WTC11 (cell line): ENCODE data around the gene AQP12A.

ENCODE experiments used
- ATF2 ChIP-seq: sonication (generic); formaldehyde crosslinking; IDR thresholded peaks from 2 replicates; pipeline ENCODE4 v1.8.1; 2022; ENCODE audit warnings: low read depth, missing genetic modification reagents, borderline replicate concordance
- ATF3 ChIP-seq: sonication (generic); formaldehyde crosslinking; conservative IDR thresholded peaks from 2 replicates; pipeline ENCODE4 v1.8.1; 2022; ENCODE audit warnings: mild to moderate bottlenecking, missing genetic modification reagents
- ATF6 ChIP-seq: sonication (generic); formaldehyde crosslinking; IDR thresholded peaks from 2 replicates; pipeline ENCODE4 v1.8.1; 2023; ENCODE audit warnings: mild to moderate bottlenecking, missing genetic modification reagents
- CREB1 ChIP-seq: sonication (generic); formaldehyde crosslinking; IDR thresholded peaks from 2 replicates; pipeline ENCODE4 v1.8.0; 2023; ENCODE audit warnings: mild to moderate bottlenecking, missing genetic modification reagents
- CTCF ChIP-seq: fragments of 200-600 bp; IDR thresholded peaks from 2 replicates; pipeline ENCODE4 v1.8.0; 2022; ENCODE audit warnings: antibody characterized with exemption
- E2F5 ChIP-seq: sonication (generic); formaldehyde crosslinking; IDR thresholded peaks from 2 replicates; pipeline ENCODE4 v1.8.1; 2022; ENCODE audit warnings: mild to moderate bottlenecking, moderate library complexity, missing genetic modification reagents
- GABPB1 ChIP-seq: sonication (generic); formaldehyde crosslinking; IDR thresholded peaks from 2 replicates; pipeline ENCODE4 v1.8.1; 2023; ENCODE audit warnings: mild to moderate bottlenecking, missing genetic modification reagents
- IRF2 ChIP-seq: sonication (generic); formaldehyde crosslinking; IDR thresholded peaks from 2 replicates; pipeline ENCODE4 v1.8.0; 2022; ENCODE audit warnings: low read depth, missing genetic modification reagents, borderline replicate concordance
- JUN ChIP-seq: sonication (generic); formaldehyde crosslinking; IDR thresholded peaks from 2 replicates; pipeline ENCODE4 v1.8.0; 2023; ENCODE audit warnings: mild to moderate bottlenecking, missing genetic modification reagents
- NFATC4 ChIP-seq: fragments of 250-450 bp; sonication (Bioruptor Pico); IDR thresholded peaks from 2 replicates; pipeline ENCODE4 v1.9.0; 2021; ENCODE audit warnings: mild to moderate bottlenecking
- NFE2L1 ChIP-seq: sonication (generic); formaldehyde crosslinking; IDR thresholded peaks from 2 replicates; pipeline ENCODE4 v1.8.1; 2023; ENCODE audit warnings: missing genetic modification reagents
- NR1H2 ChIP-seq: sonication (generic); formaldehyde crosslinking; IDR thresholded peaks from 2 replicates; pipeline ENCODE4 v1.9.0; 2021; ENCODE audit warnings: mild to moderate bottlenecking, moderate library complexity, missing genetic modification reagents
- USF2 ChIP-seq: sonication (generic); formaldehyde crosslinking; IDR thresholded peaks from 2 replicates; pipeline ENCODE4 v1.8.1; 2023; ENCODE audit warnings: mild to moderate bottlenecking, missing genetic modification reagents, moderate library complexity
- ZNF232 ChIP-seq: sonication (generic); formaldehyde crosslinking; IDR thresholded peaks from 2 replicates; pipeline ENCODE4 v1.8.0; 2022; ENCODE audit warnings: mild to moderate bottlenecking, missing genetic modification reagents

- TF ChIP-seq CTCF, result no peak
- TF ChIP-seq JUN (CRISPR knock-in tag), result no peak
- no peak for TF ChIP-seq ATF2 (CRISPR knock-in tag)
- no peak for TF ChIP-seq NFE2L1 (CRISPR knock-in tag)
- TF ChIP-seq ATF3 (CRISPR knock-in tag), result no peak
- no peak for TF ChIP-seq CREB1 (CRISPR knock-in tag)
- no peak for TF ChIP-seq IRF2 (CRISPR knock-in tag)
- TF ChIP-seq USF2 (CRISPR knock-in tag), result no peak
- no peak for TF ChIP-seq ATF6 (CRISPR knock-in tag)
- TF ChIP-seq E2F5 (CRISPR knock-in tag), result no peak
- TF ChIP-seq ZNF232, result no peak
- TF ChIP-seq NFATC4 (CRISPR knock-in tag), result no peak
- no peak for TF ChIP-seq NR1H2 (CRISPR knock-in tag)
- TF ChIP-seq GABPB1 (CRISPR knock-in tag), result no peak
Observed at GRCh38 chr2:240705204-240705791, 13.6 kb downstream of the AQP12A start.
